KOPT-K1 (cell line): ENCODE measurements around the gene SMTN.

Source experiments
- H3K27ac ChIP-seq: fragments of 200-600 bp; sonication (generic); 2 replicates; pipeline ENCODE4 v1.5.1; 2016; ENCODE audit warnings: antibody characterized with exemption, mild to moderate bottlenecking, low read depth, low read length; ENCODE audit not compliant: poor library complexity, severe bottlenecking
- H3K36me3 ChIP-seq: fragments of 200-600 bp; sonication (generic); 2 replicates; pipeline ENCODE4 v1.5.1; 2017; ENCODE audit warnings: antibody characterized with exemption, mild to moderate bottlenecking, low read length, moderate library complexity; ENCODE audit not compliant: insufficient read depth
- H3K9me3 ChIP-seq: fragments of 200-600 bp; sonication (generic); 2 replicates; pipeline ENCODE4 v1.5.1; 2017; ENCODE audit warnings: antibody characterized with exemption, low read length, mild to moderate bottlenecking; ENCODE audit not compliant: insufficient read depth, poor library complexity, severe bottlenecking

The SMTN gene

DNA sequence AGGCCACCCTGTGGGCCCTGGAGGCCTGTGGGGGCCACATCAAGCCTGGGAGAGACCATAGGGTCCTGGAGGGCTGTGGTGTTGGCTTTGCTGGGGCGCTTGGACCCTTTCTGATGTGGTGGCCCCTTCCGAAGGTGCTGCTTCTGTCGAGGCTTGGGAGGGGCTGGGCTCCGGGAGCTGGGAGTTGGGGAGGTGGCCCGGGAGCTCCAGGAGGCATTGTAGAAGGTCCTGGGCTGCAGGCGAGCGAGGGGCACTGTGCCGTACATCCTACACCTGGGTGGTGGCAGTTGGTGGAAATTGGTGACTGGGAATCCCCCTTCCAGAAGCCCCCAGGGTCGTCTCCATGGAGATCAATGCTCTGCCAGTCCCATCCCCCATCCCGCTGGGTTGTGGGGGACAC is 56.6 kb downstream of the SMTN start:
- no peaks in the 10 kb centered on the region for H3K36me3 ChIP-seq
- no peak overlapping the region for H3K27ac ChIP-seq
- no peaks in the 10 kb centered on the region for H3K9me3 ChIP-seq

DNA sequence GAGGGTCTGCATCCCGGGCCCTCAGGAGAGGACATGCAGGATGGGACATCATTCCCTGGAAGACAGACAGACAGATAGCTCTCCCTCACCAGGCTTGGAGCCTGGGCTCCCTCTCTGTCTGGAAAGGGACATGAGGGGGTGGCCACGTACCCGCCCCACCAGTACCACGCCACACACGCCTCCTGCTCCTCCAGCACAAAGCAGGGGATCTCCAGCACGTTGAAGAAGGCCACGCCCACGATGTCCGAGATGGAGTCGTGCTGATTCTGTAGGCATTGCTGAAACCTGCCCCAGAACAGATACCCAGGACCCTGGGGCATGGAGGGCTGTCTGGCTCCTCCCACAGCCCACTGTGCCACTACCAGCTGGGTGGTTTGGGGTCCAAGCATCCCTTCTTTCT is 57.0 kb downstream of the SMTN start:
- Histone ChIP-seq H3K27ac (no peak overlapping the region), H3K9me3 (no peaks in the 10 kb centered on the region), H3K36me3 (no peaks in the 10 kb centered on the region)

DNA sequence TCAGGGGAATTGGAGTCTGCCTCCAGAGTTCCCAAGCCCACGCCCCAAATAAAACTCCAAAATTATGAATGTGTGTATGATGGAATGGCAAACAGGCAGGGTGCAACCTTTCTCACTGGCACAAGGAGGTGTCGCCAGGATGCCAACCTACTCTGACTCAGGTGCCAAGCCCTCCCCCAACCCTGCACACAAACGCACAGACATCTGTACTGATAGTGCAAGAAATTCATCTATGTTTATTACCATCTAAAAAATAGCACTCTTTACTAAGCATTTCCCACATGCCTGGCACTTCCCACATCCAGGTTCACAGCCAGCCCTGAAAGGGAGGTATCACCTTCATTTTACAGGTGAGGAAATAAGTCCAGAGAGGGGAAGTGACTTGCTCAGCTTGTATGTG is 57.9 kb downstream of the SMTN start:
- Histone ChIP-seq H3K9me3 (no peaks in the 10 kb centered on the region), H3K36me3 (no peaks in the 10 kb centered on the region), H3K27ac (no peak overlapping the region)

DNA sequence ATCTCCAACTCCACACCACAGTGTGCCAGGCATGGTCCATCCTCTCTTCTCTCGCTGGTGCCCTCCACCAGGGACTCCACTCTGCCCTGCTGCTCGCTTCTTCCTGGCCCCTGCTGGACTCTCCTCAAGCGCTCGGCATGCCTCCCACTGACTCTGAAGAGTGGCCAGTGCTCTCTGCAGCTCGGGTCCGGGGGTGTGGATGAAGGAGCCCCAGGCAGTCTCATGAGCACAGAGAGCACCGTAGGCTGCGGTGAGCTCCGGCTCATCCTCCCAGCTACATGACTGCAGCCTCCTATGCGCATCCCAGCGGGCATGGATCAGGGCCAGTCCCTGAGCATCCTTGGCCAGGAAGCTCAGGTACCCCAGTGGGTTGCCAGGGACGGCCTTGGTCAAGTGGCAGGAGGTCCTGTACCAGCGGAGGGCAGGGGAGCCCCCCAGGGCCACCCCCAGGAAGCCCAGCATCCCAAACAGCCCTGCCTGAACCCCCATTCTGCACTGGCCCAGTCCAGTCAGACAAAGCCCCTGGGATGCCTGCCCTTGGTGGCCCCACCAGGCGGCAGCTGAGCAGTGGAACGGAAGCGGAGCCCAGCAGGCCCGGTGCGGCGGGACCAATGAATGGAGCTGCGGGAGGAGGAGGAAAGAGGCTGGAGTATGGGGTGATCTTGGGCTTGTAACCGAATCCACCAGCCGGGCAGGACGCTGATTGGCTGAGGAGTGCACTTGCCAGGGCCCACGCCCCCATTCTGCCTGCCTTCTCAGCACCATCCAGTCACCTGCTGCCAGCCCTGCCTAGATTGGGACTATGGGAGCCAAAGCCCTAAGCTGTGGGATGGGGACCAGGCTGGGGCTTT is 59.0 kb downstream of the SMTN start, which contains the start of gene PLA2G3:
PLA2G3 (minus strand) TSS at position 643 of the 851 bp plus-strand sequence; CDS start at position 489, 154 bp downstream.
- Histone ChIP-seq H3K36me3 (no peaks in the 10 kb centered on the region), H3K27ac (no peak within 1 kb of the TSS), H3K9me3 (no peaks in the 10 kb centered on the region)

DNA sequence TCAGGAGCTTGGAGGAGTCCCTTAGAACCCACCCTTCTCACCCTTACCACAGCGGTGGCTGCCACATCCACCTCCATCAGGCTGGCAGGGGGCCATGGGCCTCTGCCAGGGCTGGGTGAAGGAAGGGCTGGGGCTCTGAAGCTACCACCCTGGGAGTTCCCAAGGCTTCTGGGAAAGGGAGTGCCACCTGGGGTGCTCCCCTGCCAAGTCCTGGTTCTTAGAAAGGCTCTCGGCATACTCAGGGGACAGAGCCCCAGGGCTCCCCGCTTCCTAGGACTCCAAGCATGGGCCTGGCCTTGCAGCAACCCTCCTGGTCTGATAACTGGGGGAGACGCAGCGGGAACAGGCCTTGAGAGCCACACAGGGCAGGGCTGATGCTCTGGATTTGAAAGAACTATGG is 59.6 kb downstream of the SMTN start:
- no peaks in the 10 kb centered on the region for H3K9me3 ChIP-seq
- H3K36me3 ChIP-seq = no peaks in the 10 kb centered on the region
- no peak overlapping the region for H3K27ac ChIP-seq

DNA sequence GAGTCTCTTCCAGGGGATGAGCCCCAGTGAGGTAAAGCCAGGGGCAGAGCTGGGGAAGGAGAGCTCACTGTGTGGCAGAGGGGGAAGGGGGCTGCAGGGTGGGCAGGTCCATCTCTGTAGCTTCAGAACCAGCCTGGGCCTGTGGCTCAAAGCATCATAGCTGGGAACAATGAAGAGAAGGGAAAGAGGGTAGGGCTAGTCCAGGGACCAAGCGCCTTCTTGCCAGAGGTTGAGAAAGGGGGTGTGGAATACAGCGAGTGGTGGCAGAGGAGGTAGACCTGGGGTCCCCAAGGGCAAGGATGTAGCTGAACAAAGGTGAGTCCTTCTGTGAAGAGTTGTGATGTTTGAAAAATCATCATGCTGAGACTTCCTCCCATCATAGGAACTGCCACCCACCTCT is 60.4 kb downstream of the SMTN start:
- Histone ChIP-seq H3K9me3 (peaks cover under 1% of the 10 kb centered on the region), H3K27ac (no peak overlapping the region)

DNA sequence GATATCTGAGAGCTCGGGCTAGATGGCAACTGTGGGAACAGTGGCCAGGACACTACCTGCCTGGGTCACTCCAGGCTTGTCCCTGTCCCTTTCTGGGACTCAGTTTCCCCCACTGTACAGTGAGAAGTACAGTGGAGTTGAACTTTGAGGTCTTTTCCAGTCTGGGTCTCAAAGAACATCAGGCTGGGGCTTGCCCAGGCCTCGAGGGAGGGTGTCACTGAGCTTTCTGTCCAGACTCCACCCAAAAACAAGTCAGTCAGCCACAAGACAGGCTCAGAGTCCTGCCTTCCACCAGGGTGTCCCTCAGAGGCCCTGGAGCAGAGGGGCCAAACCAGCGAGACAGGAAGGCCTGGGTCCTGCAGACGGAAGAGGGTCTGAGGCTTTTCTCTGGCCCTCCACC is 61.2 kb downstream of the SMTN start:
- Histone ChIP-seq H3K36me3 (no peaks in the 10 kb centered on the region), H3K9me3 (peaks cover 8% of the 10 kb centered on the region), H3K27ac (no peak overlapping the region)

More for the DNA sequence above, 60.4 kb downstream of the SMTN start:
- no peaks in the 10 kb centered on the region for H3K36me3 ChIP-seq

DNA sequence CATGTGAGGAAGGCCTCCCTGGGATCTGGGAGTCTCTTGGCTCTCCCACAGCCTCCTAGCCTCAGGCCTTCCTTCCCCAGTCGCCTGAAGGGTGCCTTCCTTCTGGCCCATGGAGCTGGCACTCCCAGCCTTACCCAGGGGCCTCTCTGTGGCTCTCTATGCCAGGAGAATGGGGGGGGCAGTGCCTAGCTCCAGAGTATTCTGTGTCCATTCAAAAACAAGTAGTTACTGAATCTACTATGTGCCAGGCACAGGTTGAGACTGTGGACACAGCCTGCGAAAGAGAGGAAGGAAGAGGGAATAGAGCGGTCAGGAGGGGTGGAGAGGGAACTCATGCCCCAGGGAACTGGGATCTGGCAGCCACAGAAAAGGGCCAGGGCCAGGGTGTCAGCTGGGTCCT is 61.9 kb downstream of the SMTN start:
- peaks cover 13% of the 10 kb centered on the region for H3K9me3 ChIP-seq
- H3K36me3 ChIP-seq = no peaks in the 10 kb centered on the region
- no peak overlapping the region for H3K27ac ChIP-seq

DNA sequence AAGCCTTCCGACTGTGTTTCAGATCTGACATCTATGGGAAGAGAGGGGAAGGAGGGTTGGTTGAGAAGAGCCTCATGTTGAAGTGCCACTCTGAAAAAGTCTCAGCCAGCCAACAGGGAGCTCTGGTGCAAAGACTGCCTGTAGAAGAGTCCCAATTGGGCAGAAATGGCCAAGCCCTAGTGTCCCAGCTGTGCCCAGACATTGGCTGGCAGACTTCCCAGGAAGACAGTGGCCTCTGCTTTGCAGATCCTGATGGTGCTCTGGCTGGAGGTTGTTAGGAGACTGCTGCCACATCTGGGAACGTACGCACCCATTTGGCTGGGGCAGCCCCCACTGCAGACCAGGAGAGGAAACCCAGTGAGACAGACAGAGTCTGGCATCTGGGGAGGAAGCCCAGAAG is 62.4 kb downstream of the SMTN start:
- Histone ChIP-seq H3K9me3 (peaks cover 13% of the 10 kb centered on the region), H3K27ac (no peak overlapping the region), H3K36me3 (no peaks in the 10 kb centered on the region)

DNA sequence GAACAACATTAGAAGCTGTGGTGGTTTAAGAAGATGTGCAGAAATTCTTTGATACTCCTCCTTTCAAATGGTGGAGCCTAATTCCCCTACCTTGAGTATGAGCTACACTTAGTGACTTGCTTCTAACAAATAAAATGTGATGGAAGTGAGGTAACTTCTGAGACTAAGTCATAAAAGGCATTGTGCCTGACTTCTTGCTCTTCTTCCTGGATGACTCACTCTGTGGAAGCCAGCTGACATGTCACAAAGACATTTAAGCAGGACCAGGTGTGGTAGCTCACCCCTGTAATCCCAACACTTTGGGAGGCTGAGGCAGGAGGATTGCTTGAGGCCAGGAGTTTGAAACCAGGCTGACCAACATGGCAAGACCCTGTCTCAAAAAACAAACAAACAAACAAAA is 63.1 kb downstream of the SMTN start:
- H3K27ac ChIP-seq = no peak overlapping the region
- H3K36me3 ChIP-seq = no peaks in the 10 kb centered on the region
- H3K9me3 ChIP-seq = peaks cover 13% of the 10 kb centered on the region

DNA sequence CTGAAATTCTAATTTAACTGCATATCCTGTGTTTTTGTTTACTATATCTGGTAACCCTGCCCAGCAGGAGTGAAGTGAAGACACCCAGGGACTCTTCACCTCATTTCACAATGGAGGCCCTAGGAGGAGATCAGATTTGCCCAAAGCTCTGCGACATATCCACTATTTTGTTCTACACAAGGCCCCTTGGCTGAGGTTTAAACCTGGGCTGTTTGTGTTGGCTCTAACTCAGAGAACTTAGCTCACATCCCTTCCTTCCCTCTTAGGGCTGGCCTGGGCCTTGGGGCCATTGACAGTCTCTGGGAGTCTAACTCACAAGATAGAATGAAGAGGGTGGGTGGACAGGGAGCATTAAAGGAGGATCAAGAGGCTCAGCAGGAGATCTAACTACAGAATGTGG is 67.4 kb downstream of the SMTN start:
- Histone ChIP-seq H3K9me3 (peaks cover 13% of the 10 kb centered on the region), H3K36me3 (no peaks in the 10 kb centered on the region), H3K27ac (no peak overlapping the region)

DNA sequence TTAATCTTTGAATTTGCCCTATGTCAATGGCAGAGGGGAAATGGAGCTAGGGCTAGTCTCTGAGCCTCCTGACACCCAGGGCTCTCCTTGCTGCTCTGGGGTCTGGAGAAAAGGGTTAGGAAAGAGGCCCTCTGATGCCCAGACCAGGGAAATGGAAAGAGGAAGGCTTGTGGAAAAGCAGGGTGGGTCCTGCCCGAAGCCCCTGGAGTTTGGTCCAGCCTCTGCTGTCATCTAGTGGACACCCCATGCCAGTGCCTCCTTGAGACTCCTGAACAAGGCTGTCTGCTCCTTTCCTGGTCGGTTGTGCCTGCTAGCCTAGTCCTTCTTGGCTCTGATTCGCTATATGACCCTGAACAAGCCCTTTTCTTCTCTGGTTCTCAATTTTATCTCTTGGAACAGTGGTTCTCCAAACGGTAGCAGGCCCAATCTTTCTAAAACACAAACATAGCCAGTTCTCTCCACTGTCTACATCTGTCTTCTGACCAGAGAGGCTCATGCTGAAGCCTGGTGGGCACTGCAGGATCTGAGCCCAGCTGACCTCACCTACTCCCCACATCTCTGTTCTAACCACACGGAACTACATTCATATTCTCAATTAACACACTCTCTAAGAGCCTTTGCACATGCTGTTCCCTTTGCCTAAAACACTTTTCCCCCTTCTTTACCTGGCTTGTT is 68.0 kb downstream of the SMTN start:
- peaks cover 13% of the 10 kb centered on the region for H3K9me3 ChIP-seq
- H3K27ac ChIP-seq = no peak overlapping the region

DNA sequence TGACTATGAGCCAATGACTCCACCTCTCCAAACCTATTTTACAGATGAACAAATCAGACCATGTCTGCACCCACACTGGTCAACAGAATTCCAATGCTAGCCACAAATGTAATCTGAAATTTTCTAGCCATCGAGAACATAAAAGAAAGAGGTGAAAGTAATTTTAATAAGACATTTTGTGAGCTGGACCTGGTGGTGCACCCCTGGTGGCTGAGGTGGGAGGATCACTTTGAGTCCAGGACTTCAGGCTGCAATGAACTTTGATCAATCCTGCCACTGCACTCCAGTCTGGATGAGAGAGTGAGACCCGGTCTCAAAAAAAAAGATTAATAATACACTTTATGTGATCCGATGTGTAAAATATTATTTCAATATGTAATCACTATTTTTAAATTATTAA is 69.5 kb downstream of the SMTN start:
- H3K36me3 ChIP-seq = no peaks in the 10 kb centered on the region
- peaks cover 13% of the 10 kb centered on the region for H3K9me3 ChIP-seq
- H3K27ac ChIP-seq = no peak overlapping the region

More for the DNA sequence above, 68.0 kb downstream of the SMTN start:
- no peaks in the 10 kb centered on the region for H3K36me3 ChIP-seq

DNA sequence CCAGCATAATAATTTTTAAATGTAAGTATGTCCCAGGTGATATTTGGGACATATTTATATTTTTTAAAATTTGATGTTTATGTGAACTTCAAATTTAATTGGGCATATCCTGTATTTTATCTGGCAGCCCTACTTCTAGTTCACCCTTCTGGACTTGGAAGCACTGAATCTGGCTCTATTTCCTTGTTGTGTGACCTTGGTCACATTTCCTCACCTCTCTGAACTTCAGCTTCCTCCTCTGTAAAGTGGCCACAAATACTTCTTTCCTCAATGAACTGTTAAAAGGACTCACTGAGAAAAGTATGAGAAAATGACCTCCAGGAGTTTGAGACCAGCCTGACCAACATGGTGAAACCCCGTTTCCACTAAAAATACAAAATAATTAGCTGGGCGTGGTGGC is 70.8 kb downstream of the SMTN start:
- Histone ChIP-seq H3K36me3 (no peaks in the 10 kb centered on the region), H3K9me3 (peaks cover 10% of the 10 kb centered on the region), H3K27ac (no peak overlapping the region)

DNA sequence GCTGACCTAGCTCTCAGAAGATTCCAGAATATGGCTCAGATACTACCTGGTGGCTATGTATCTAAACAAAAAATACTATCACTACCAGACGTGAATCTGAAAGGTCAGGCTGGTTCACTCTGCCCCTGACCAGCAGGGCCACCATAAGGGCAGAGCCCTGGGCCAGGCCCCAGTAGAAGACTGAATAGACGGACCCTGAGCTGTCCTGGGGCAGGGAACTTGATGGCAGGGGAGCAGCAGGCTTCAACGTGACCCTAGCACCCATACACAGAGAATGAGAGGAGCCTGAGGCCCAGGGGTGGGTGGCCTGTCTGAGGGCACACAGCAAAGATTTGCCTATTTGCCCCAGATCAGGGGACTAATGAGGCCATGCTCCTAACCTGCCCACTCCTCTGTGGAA is 72.2 kb downstream of the SMTN start:
- Histone ChIP-seq H3K27ac (no peak overlapping the region), H3K9me3 (no peaks in the 10 kb centered on the region), H3K36me3 (no peaks in the 10 kb centered on the region)
